ENCODE data around the gene CNKSR2. TPM values are rescaled to one million over a fixed set of nuclear protein-coding genes. Genes with fewer than 3 reads are reported as not detected.
"Not testable (repeated sequence)": the region's sequence is repeated elsewhere in the genome, so short reads cannot be mapped to it uniquely, and the experiment has no call there.

Gene CNKSR2
- total RNA-seq, 1 donor = 0.99 TPM

DNA sequence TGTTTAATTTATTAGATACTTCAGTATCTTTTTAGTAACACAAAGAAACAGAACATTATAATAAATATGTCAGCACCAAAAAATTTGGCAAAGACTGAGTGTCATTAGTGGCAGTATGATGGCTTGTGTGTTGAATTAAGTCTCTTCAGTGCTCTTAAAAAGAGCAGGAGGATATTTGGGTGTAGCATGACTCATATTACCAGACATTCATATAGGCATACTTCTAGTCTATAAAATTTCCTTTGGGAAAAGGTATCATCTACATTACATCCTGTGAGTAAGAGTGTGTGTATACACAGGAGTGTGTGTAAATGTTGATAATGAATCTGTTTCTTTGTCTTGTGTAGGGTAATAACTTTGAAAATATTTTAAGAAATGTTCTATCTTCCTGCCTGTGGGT is 135.7 kb downstream of the CNKSR2 start:
- DNase-seq (ENCODE audit: low read depth) = peak; percentile 6
- H3K4me3 ChIP-seq (ENCODE audit: low read depth, low read length) = no peak overlapping the region
- TF ChIP-seq, protein P1, sequence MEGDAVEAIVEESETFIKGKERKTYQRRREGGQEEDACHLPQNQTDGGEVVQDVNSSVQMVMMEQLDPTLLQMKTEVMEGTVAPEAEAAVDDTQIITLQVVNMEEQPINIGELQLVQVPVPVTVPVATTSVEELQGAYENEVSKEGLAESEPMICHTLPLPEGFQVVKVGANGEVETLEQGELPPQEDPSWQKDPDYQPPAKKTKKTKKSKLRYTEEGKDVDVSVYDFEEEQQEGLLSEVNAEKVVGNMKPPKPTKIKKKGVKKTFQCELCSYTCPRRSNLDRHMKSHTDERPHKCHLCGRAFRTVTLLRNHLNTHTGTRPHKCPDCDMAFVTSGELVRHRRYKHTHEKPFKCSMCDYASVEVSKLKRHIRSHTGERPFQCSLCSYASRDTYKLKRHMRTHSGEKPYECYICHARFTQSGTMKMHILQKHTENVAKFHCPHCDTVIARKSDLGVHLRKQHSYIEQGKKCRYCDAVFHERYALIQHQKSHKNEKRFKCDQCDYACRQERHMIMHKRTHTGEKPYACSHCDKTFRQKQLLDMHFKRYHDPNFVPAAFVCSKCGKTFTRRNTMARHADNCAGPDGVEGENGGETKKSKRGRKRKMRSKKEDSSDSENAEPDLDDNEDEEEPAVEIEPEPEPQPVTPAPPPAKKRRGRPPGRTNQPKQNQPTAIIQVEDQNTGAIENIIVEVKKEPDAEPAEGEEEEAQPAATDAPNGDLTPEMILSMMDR (IDR thresholded peaks at IDR 0.05; ENCODE audit: insufficient read depth, low read length) = no peak

DNA sequence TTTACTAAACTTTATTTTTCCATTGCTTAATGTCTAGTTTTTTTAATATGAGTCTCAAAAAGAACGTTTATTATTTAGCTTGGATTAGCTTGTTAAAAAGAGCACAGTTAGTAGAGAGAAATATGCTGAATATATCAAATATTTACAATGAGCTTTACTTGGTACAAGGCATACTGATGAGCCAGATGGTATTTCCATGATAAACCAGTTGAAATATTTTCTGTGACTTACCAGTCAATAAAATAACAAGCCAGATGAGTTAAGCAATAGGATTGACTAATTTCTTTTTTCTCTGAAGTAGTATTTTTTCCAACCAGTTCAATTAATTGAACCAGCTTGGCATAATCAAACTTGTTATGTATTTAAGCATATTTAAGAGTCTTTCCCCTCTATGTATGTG is 149.8 kb downstream of the CNKSR2 start:
- DNase-seq (ENCODE audit: low read depth) = no peak
- TF ChIP-seq, protein P1 (IDR thresholded peaks at IDR 0.05; ENCODE audit: insufficient read depth, low read length) = no peak
- H3K4me3 ChIP-seq (ENCODE audit: low read depth, low read length) = no peak overlapping the region

DNA sequence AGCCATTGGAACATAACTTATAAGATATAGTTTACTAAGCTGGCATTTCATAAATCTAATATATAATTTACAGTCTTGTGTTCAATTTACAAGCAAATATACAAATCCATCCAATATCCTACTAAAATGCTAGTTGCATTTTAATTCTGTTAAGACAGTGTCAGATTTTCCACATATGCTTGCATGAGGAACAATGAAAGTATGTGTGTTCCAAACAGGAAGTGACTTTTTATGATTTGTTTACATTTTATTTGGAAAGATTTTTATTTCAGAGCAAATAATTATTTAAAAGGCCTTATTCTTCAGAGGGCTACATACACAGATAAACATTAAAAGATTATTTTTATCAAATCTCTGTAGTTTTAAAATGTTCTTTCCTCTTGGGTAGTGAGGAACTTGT is 153.9 kb downstream of the CNKSR2 start:
- DNase-seq (ENCODE audit: low read depth) = peak; percentile 4
- H3K4me3 ChIP-seq (ENCODE audit: low read depth, low read length) = no peak overlapping the region

DNA sequence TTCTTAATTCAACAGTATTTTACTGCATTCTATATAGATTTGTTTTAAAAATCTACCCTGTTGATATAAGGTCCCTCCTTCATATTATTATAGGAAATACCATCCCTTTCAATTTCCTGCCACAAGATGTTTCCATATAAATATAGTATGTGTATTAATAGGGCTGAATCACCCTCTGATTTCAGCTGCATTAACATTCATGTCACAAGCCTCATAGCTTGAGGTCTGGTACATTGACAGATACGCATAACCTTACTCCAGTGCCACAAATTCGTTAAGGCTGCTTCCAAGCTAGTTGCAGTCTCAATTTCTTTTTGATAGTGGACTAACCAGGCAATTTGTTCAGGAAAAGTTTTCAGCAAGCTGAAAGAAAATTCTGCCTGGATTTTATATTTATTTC is 155.6 kb downstream of the CNKSR2 start:
- no peak for DNase-seq (ENCODE audit: low read depth)
- TF ChIP-seq, protein P1 (IDR thresholded peaks at IDR 0.05; ENCODE audit: insufficient read depth, low read length) = no peak
- no peak overlapping the region for H3K4me3 ChIP-seq (ENCODE audit: low read depth, low read length)

More for the DNA sequence above, 153.9 kb downstream of the CNKSR2 start:
- TF ChIP-seq, protein P1 (IDR thresholded peaks at IDR 0.05; ENCODE audit: insufficient read depth, low read length) = no peak

DNA sequence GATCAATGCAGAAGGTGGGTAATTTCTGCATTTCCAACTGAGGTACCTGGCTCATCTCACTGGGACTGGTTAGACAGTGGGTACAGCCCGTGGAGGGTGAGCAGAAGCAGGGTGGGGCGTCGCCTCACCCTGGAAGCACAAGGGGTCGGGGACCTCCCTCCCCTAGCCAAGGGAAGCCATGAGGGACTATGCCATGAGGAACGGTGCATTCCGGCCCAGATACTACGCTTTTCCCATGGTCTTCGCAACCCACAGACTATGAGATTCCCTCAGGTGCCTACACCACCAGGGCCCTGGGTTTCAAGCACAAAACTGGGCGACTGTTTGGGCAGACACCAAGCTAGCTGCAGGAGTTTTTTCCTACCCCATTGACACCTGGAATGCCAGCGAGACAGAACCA is 170.4 kb downstream of the CNKSR2 start:
- not testable (repeated sequence) for DNase-seq (ENCODE audit: low read depth); H3K4me3 ChIP-seq (ENCODE audit: low read depth, low read length)

DNA sequence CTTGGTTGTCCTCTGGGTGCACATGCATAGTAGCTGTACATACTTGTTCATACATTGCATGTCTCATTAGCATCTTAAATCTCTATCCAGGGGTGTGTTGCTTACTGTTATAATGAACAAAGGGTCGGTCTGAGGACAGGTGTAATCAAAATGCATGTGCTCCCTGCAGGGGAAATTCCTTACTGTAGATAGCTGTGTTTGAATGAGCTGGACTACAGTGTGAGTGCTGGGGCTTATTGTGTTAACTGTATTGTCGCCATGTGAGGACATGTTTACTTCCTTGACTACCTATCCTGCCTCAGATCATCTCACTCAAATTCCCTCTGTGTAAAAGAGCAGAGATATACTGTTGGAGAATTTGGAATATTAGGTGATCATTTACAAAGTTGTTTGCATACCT is 185.2 kb downstream of the CNKSR2 start:
- no peak for DNase-seq (ENCODE audit: low read depth)
- no peak overlapping the region for H3K4me3 ChIP-seq (ENCODE audit: low read depth, low read length)
- TF ChIP-seq, protein P1 (IDR thresholded peaks at IDR 0.05; ENCODE audit: insufficient read depth, low read length) = no peak

DNA sequence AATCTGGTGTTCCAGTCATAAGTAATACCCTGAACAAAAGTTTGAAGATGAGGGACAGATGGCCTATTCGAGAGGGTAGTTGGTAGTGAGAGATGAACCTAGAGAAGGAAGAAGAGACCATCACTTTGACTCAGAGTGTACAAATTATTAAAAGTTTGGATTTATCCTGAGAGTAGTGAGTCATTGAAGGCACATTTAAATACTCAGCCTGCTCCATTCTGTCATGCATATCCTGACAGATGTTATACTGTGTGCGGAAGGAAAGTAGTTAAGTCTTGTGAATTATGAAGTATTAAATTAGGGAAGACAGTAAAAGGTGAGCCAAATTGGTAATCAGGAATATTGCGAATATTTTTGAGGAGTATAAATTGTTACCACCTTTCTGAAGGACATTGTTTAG is 190.8 kb downstream of the CNKSR2 start:
- no peak for DNase-seq (ENCODE audit: low read depth)
- no peak overlapping the region for H3K4me3 ChIP-seq (ENCODE audit: low read depth, low read length)
- TF ChIP-seq, protein P1 (IDR thresholded peaks at IDR 0.05; ENCODE audit: insufficient read depth, low read length) = no peak
